Loucy (cell line): Measurements from ENCODE around the gene MPC1.

Experiments
- CTCF ChIP-seq: fragments of 200-600 bp; sonication (generic); conservative IDR thresholded peaks from 2 replicates; pipeline ENCODE4 v1.5.1; 2014; ENCODE audit warnings: mild to moderate bottlenecking, antibody characterized with exemption, low read length
- EZH2phosphoT487 ChIP-seq: fragments of 200-600 bp; IDR thresholded peaks from 2 replicates; pipeline ENCODE4 v1.6.1; 2018; ENCODE audit warnings: antibody characterized with exemption, mild to moderate bottlenecking, moderate library complexity, borderline replicate concordance

- TF ChIP-seq CTCF (no peak), EZH2phosphoT487 (no peak)
Observed at GRCh38 chr6:166365221-166365620, 17.5 kb downstream of the MPC1 start.
